ENCODE data around the gene KIF3C. TPM values are rescaled to one million over a fixed set of nuclear protein-coding genes. Genes with fewer than 3 reads are reported as not detected.

KIF3C gene
- total and polyA plus RNA-seq, 2 of the 4 experiments (the other 2 are of a cell fraction) = 8.3 to 15.4 TPM

DNA sequence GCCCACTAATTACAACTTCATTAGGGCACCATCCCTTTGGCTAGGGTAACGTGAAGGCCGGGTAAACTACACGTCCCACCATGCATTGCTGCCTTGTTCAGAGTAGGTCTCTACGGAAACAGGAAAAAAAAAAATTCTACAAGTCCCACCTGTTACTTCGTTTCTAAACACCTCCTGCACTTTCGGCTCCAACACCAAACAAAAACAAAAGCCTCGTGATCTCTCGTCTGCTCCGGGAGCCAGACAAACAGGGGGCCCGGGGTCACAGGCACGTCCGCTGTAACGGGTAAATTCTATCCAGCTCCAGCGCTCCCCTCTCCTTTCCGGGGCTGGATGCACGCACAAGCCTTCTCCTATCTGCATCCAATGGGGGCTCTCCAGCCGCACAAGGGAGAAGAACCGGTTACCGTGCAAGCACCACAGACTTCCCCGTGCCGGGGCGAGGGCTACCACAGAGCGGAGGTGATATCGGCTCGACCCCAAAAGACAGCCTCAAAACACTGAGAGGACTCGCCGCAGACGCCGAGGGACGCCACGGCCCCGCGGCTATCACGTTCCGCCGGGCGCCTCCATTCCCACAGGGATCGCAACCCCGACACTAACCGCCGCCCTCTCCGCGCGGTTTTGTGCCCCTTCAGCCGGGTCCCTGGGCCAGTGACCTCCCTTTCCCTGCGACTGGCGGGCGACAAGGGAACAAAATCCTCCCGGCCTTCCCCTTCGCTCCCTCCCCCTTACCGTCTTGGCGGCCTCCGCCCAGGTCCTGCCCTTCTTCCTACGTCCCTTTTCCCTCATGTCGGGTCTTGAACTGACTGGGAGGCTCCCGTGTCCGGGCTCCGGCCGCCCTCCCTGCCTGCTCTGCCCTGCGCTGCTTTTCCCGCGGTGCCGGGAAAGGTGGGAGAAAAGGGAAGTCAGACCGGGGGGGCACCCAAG, 104.6 kb downstream of the KIF3C start:
- in situ Hi-C loops (cut with MboI; ENCODE audit: low sequenced_read_pairs) (no loop called here), dilution Hi-C loops (cut with HindIII; ENCODE audit: low sequenced_read_pairs, unreplicated experiment) (no loop called here), intact Hi-C loops (cut with micrococcal nuclease) (no loop called here)
- ATAC-seq (ENCODE audit: low read depth) (peak; percentile 53), DNase-seq (peak; percentile 58)
- BruUV-seq (replicated peaks) = no TSS peak
- H3K79me1 ChIP-seq (ENCODE audit: low read depth in 1 of 2, low read length in 2 of 2) = peaks cover 4 to 31% of the 10 kb centered on the region in 2 experiments; a peak in 3 of 4 replicates
- peak overlapping the region; percentile 87 for H3K9ac ChIP-seq (ENCODE audit: low read depth, low read length)
- peak overlapping the region; percentile 88; the same call in 1 of the 2 replicates for H4K91ac ChIP-seq (ENCODE audit: insufficient read depth, low read depth, low read length)
- H3K27me3 ChIP-seq (ENCODE audit: control insufficient read depth, insufficient read depth, low read length) = no peaks in the 10 kb centered on the region
- H2BK5ac ChIP-seq (ENCODE audit: low read depth, low read length, poor library complexity, severe bottlenecking) = peak overlapping the region; percentile 82
- peak overlapping the region; percentile 92 for H3K23ac ChIP-seq (ENCODE audit: low read depth, low read length)
- ChIA-PET CTCF (interaction anchor here (1.0 kb wide), 1 partner anchor 25 kb away, joined by 4 read pairs; no protein-coding TSS in a partner anchor), POLR2A (ENCODE audit: unreplicated experiment) (interaction anchor here (0.9 to 1.0 kb wide), 2 partner anchors 16 to 18 kb away, joined by 3 to 4 read pairs; no protein-coding TSS in a partner anchor)
- peak overlapping the region; percentile 68 for H3K56ac ChIP-seq (ENCODE audit: extremely low read depth, insufficient read depth, low read length)
- peak overlapping the region; percentile 33 to 78 for H4K8ac ChIP-seq (ENCODE audit: low read depth in 2 of 2, low read length in 2 of 2)
- TF ChIP-seq SMC3 (IDR thresholded peaks at IDR 0.05; ENCODE audit: low read depth, low read length) = no peak
- no peak for TF ChIP-seq CHD1 (IDR thresholded peaks at IDR 0.05; ENCODE audit: low read depth, low read length)
- no peak for TF ChIP-seq FOS (IDR thresholded peaks at IDR 0.05; ENCODE audit: low read depth, low read length)
- no peak for TF ChIP-seq BHLHE40 (IDR thresholded peaks at IDR 0.05; ENCODE audit: low read depth, low read length)
- no peak for TF ChIP-seq CEBPB (IDR thresholded peaks at IDR 0.05; ENCODE audit: low read depth, low read length)
- no peak for TF ChIP-seq RCOR1 (IDR thresholded peaks at IDR 0.05; ENCODE audit: insufficient replicate concordance, low read length)
- no peak; the same call in 1 of the 2 replicates for TF ChIP-seq POLR2A (IDR thresholded peaks at IDR 0.05; ENCODE audit: low read depth, low read length)
- TF ChIP-seq MAFK (IDR thresholded peaks at IDR 0.05; ENCODE audit: low read depth, low read length) = no peak
- 0 out of 2 replicates have a peak, but pooled peaks have one; percentile 13 for TF ChIP-seq MAZ (IDR thresholded peaks at IDR 0.05; ENCODE audit: borderline replicate concordance, low read depth, low read length)
- H3K27ac ChIP-seq (ENCODE audit: insufficient read depth, low read length) = peak overlapping the region; percentile 88
- H3K9me3 ChIP-seq (ENCODE audit: control insufficient read depth, insufficient read depth, low read length) = no peaks in the 10 kb centered on the region
- H4K5ac ChIP-seq (ENCODE audit: low read depth, low read length) = peak overlapping the region; percentile 35
- peak overlapping the region; percentile 40 for H2AK5ac ChIP-seq (ENCODE audit: low read depth, low read length)
- H3K14ac ChIP-seq (replicated peaks; ENCODE audit: low read depth, low read length) = peak overlapping the region; percentile 85
- H3K4me3 ChIP-seq (ENCODE audit: insufficient read depth, low read depth, low read length) = peak overlapping the region; percentile 91
- peak overlapping the region; percentile 77 for H2BK120ac ChIP-seq (ENCODE audit: low read depth, low read length)
- peaks cover 5% of the 10 kb centered on the region; the same call in 1 of the 2 replicates for H3K9me1 ChIP-seq (ENCODE audit: insufficient read depth, low read length)
- WGBS, 2 experiments (ENCODE audit: extremely low coverage in 2 of 2, insufficient read length in 1 of 2) = 0% methylated on average over 7 of the region's 64 CpGs; no CpG with 5 or more reads in 1 of the 2 experiments
- peak overlapping the region; percentile 25; the same call in 1 of the 2 replicates for H3K18ac ChIP-seq (ENCODE audit: low read depth, low read length)
- peak overlapping the region; percentile 87 for H3K4ac ChIP-seq (ENCODE audit: low read depth, low read length)
- H2BK20ac ChIP-seq (ENCODE audit: low read depth, low read length) = no peak overlapping the region
- H2BK15ac ChIP-seq (ENCODE audit: low read depth, low read length) = no peak overlapping the region; the same call in 2 of the 3 replicates
- H3K36me3 ChIP-seq (ENCODE audit: control insufficient read depth, insufficient read depth, low read length) = 0 out of 2 replicates have a peak, but pooled peaks cover 3% of the 10 kb centered on the region
- peak overlapping the region; percentile 94 for H2AK9ac ChIP-seq (replicated peaks; ENCODE audit: low read depth, low read length, poor library complexity)
- H3K4me2 ChIP-seq (ENCODE audit: low read depth, low read length) = peak overlapping the region; percentile 99
- H3K4me1 ChIP-seq (ENCODE audit: control insufficient read depth, insufficient read depth, low read length) = peaks cover 4% of the 10 kb centered on the region; the same call in 1 of the 2 replicates
- H2AFZ ChIP-seq (replicated peaks; ENCODE audit: low read length, poor library complexity) = peak overlapping the region; percentile 95
- peaks cover 25% of the 10 kb centered on the region; the same call in 1 of the 2 replicates for H4K20me1 ChIP-seq (ENCODE audit: insufficient read depth, low read length)

Data from IMR-90 (cell line).